NB4 (cell line): Measurements from ENCODE around the gene EPB41L1.

Source experiments
- DNase-seq: peaks from one replicate; pipeline ENCODE4 v3.0.0; 2010; ENCODE audit warnings: low read depth
- H3K4me3 ChIP-seq: one replicate; pipeline ENCODE4 v1.5.1; 2011; ENCODE audit warnings: mild to moderate bottlenecking, low read depth, low read length, moderate library complexity
- CTCF ChIP-seq: IDR thresholded peaks from one replicate; pipeline ENCODE4 v1.5.1; 2012; ENCODE audit warnings: low read depth, low read length
- MAX ChIP-seq: IDR thresholded peaks from 2 replicates; pipeline ENCODE4 v1.6.1; 2011; ENCODE audit warnings: low read depth, low read length
- MYC ChIP-seq: IDR thresholded peaks from 2 replicates; pipeline ENCODE4 v1.6.1; 2011; ENCODE audit warnings: low read depth, low read length
- POLR2A ChIP-seq: IDR thresholded peaks from 2 replicates; pipeline ENCODE4 v1.6.1; 2011; ENCODE audit warnings: mild to moderate bottlenecking; ENCODE audit not compliant: insufficient read length; ENCODE audit errors: extremely low read depth

EPB41L1 gene

GRCh38 chr20:36170542-36171215, 16.1 kb downstream of the EPB41L1 start:
- TF ChIP-seq MAX (no peak), POLR2A (no peak), MYC (no peak), CTCF (no peak)
- no peak for DNase-seq
- H3K4me3 ChIP-seq: no peak overlapping the region

- H3K4me3 ChIP-seq: no peak overlapping the region
- peak; percentile 71 for DNase-seq
- TF ChIP-seq MAX (peak; percentile 40; the same call in 1 of the 2 replicates), MYC (no peak; the same call in 1 of the 2 replicates), POLR2A (no peak)
Measured at GRCh38 chr20:36173451-36173933, 19.0 kb downstream of the EPB41L1 start.

- TF ChIP-seq MYC (no peak), CTCF (no peak), POLR2A (no peak), MAX (no peak)
- H3K4me3 ChIP-seq: no peak overlapping the region
- no peak for DNase-seq
Measured at GRCh38 chr20:36175016-36175415, 20.5 kb downstream of the EPB41L1 start.

GRCh38 chr20:36175475-36175995, 21.0 kb downstream of the EPB41L1 start:
- no peak overlapping the region for H3K4me3 ChIP-seq
- no peak for DNase-seq
- TF ChIP-seq MYC: no peak
- TF ChIP-seq POLR2A: no peak

GRCh38 chr20:36177716-36178115, 23.2 kb downstream of the EPB41L1 start:
- no peak for DNase-seq
- H3K4me3 ChIP-seq: no peak overlapping the region
- TF ChIP-seq CTCF (no peak), POLR2A (no peak)

GRCh38 chr20:36179170-36179945, 24.8 kb downstream of the EPB41L1 start:
- no peak for DNase-seq
- H3K4me3 ChIP-seq: no peak overlapping the region
- TF ChIP-seq MYC: no peak
- no peak for TF ChIP-seq MAX
- TF ChIP-seq POLR2A: no peak
- TF ChIP-seq CTCF: no peak
